Activated CD4-positive, CD25-positive, alpha-beta regulatory T cell treated with anti-CD3 and anti-CD28 coated beads, Interleukin-2, amount 50 U/mL, for 16 hours (primary cell): ENCODE results near the gene FSTL4.

Experiments
- DNase-seq: peaks from one replicate; pipeline ENCODE4 v3.0.0-alpha.2; 2020; ENCODE audit warnings: low read depth, low spot score

The FSTL4 gene

DNA sequence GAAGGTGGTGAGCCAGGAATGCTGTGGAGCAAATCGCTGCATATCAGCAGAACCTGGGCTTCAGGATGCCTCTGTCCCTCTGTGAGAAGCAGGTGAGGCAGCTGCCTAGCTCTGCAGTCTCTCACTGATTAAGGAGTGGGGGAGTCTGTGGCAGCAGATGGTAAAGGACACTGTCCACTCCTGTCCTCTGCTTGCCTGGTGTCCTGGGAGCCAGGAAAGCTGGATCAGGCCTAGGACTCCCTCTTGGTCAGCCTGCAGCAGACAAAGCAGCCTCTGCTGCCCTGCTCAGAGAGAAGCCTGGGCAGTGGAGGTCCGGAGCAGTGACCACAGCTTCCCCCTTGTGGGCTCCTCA, 345.8 kb downstream of the FSTL4 start:
- DNase-seq: no peak

DNA sequence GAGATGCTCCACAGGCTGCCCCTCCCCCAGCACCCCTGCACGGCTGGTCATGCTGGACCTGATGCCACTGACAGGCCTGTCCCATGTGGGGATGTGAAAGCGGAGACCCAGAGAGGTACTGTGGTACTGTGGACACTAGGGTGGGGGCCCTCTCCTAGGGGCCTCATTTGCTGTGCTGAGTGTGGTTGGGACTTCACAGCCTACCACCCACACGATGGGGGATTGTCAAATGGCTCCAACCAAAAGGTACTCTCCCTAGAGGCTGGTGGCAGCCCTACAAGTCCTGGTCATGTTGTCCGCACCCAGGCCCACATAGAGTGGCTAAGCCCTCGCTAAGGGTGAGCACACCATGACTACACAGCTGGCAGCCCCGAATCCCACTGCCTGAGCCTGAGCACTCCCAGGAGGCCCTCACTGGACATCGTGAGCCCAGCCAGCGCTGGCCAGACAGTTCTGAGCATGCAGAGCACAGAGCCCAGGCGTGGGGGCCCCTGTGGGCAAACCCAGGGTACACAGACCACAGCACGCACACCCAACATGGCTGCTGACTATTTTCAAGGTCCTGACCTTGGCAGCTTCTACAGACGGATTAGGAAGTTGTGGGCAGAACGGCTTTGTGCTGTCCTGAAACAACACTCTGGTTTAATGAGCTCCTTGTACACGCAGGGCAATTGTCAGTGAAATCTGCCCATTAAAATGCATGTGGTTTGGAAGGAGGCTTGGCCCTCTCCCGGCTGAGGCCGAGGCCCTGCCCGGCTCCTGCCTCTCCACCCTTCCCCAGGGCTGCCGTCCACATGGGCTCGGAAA, 346.4 kb downstream of the FSTL4 start:
- no peak for DNase-seq

DNA sequence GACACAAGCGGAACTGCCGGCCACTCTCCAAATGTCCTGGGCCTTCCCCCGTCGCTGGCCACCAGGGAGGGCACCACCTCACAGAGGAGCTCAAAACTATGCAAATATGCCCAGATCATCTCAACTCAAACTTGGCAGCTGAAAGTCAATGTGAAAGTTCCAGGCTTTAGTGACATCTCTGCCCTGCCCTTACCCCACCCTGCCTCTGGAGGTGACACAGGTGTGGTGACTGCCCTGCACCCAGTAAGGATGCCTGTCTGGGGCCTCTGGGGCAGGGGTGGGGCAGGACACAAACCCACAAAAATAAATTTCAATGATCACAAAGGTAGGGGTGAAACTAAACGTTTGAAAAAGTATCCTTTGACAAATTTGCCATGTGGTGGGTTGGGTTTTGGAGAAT, 347.1 kb downstream of the FSTL4 start:
- no peak for DNase-seq

DNA sequence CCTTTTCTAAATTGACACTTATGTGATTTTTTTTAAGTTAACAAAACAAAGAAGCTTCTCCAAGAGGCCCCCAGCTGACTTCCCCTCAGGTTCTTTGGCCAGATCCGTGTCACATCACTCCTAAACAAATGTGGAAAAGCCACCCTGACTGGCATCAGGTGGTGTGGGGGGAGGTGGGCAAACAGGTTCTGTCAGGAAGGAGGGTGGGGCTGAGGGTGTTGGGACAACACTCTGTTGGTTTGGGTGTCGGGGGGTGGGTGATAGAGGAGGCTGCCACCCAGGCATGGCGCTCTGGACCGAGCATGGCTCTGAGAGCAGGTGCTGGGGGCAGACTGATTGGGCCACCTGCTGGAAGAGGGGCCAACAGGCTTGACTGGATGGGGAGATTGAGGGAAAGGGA, 349.7 kb downstream of the FSTL4 start:
- no peak for DNase-seq

DNA sequence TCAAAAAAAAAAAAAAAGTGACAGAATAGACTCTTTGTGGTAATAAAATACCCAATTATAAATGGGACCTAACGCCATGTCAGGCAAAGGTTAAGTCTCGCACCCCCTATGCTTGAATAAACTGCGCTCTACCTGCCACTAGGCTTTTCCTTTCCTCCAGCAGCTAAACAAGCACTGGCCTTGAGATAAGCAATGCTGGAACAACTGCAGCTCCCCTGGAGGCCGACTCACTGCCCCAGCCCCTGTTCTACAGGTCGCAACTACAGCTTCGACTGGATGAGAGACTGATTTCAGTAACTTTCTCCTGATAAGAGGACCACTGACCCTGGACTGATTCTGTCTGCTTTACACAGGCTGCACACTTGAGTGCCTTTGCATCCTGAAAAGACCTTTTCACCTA, 350.3 kb downstream of the FSTL4 start:
- DNase-seq: no peak

DNA sequence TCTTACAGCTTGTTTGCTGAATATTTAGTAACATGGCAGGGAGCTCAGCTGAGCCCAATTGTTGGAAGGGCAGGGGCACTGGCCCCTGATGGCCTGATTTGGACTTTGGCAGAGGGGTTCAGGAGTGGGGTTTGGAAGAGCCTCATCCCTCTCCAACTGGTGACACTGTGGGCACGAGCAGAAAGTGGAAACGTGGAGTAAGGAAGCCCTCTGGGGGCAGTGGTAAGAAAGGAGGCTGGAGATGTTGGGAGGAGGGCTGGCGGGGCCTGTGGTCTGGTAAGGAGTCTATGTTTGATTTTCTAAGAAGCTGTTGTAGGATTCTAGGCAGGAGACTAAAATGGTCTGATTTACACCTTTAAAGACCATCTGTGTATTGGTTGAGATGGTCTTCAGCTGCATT, 351.6 kb downstream of the FSTL4 start:
- no peak for DNase-seq

DNA sequence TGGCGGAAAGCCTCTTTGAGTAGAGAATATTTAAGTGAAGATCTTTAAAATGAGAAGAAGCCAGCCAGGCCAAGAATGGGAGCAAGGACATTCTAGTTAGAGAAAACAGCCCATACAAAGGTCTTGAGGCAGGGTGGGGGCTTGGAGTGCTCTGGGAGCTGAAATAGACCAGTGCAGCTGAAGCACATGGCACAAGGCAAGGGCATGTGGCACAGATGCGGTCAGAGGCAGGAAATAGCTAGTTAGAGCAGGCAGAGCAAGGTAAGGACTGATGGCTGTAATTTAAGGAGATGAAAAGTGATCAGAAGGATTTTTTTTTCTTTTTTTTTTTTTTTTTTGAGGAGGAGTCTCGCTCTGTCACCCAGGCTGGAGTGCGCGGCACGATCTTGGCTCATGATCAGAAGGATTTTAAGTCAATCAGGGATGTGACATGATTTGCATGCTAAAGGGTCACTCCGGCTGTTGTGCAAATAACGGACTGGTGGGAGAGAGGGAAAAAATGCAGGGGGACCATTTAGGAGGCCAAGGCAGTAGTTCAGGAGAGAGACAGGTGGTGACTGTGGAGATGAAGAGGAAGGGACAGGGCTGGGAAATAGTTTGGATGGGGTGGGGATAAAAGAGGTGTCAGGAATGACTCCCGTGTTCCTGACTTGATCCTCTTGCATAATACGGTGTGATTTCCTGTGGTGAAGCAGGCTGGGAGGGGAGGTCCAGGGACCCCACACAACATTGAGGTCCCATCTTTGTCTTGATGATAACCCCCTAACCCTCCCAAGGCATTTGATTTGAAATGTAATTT, 352.9 kb downstream of the FSTL4 start:
- DNase-seq: no peak

DNA sequence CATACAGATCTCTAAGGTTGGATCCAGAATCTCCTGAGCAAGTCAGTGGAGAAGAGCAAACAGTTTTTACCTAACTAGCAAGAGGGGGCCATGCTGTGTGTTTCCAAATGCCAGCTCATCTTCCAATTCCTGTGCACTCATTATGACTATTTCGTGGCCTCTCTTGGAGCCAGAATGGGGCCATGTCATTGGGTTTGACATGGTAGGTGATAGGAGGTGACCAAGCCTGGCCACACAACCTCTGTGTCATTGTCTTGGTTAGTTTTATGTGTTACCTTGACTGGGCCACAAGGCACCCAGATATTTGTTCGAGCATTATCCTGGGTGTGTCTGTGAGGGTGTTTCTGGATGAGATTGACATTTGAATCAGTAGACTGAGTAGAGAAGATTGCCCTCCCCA, 354.4 kb downstream of the FSTL4 start:
- no peak for DNase-seq

DNA sequence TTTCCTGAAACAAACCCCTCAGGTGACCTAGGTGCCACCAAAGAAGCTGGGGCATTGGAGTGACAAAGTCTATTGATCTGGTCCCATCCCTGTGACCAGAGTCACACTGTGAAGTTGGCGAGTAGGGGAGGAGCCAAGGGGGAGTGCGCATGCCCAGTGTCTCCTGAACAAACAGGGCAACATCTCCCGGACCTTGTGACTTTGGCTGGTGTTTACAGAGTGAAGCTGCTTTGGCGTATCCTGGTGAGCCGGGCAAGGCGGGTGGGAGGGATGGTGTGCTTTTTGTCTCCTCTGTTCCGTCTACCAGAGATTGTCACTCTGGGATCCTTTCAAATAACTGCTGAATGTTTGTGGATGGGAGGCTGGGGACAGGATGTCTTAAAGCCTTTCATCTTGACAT, 356.1 kb downstream of the FSTL4 start:
- no peak for DNase-seq

DNA sequence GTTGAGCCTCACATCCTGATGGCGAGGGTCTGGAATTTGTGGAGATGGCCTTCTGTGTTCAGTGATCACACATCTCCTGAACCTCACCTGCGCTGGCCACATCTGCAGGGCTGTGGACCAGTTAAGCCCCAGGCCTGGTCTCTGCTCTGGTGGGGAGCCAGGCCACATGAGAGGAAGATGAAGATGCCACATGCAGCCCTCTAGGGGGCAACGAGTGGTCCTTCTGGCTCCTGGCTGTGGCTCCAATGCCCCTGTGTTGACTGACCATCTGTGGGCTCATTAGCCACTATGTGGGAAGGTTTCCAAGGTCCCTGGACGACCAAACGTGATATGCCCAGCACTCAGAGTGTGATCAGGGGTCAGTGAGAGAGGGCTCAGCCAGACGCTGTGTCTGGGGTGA, 357.5 kb downstream of the FSTL4 start:
- DNase-seq: no peak

DNA sequence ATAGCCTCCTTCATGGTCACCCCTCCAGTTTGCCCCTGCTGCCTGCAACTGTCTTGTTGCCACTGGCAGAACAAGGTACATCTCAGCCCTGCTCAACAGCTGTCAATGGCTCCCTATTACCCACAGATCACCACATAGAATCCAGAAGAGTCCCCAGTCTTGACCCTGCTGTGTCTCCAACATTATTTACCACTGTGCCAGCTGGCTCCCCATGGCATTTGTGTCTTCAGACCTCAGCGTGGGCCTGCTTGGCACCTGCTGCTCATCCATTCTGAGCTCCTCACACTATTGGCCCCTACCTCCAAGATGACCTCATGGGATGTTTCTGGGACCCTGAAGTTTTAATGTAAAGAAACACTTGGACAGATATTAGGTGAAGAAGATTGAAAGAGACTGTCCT, 358.7 kb downstream of the FSTL4 start:
- no peak for DNase-seq

DNA sequence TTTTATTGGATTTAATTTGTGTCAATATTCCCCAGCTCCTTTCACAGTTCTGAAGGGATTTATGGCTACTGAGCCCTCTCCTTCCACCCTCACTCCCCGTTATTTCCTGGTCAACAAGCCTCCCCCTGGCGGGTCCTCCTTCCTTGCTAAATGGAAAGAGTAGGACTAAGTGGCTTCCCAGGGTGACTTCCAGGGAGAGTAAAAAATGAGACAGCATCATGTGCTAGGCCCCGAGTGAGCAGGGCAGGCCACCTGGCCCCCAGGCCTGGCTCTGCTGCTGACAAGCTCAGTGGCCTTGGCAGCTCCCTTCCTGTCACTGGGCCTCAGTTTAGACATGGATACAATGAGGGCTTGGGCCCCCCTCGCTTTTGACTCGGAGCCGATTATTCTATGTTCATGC, 359.3 kb downstream of the FSTL4 start:
- DNase-seq: no peak

DNA sequence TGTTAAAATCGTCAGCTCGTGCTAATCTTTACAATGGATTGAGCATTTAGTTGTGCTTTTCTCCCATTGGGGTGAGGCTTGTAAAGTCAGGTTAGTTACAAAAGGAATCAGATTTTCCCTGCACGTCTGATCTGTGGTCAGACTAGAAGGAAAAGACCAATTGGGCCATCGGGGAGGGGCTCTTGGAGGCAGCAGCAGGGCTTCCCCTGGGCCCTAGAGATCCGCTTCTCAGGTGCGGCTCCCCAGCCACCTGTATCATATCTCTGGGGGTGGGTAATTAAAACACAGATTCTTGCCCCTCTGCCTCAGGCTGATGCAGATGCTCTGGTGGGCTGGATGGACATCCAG, 360.2 kb downstream of the FSTL4 start:
- DNase-seq: no peak

DNA sequence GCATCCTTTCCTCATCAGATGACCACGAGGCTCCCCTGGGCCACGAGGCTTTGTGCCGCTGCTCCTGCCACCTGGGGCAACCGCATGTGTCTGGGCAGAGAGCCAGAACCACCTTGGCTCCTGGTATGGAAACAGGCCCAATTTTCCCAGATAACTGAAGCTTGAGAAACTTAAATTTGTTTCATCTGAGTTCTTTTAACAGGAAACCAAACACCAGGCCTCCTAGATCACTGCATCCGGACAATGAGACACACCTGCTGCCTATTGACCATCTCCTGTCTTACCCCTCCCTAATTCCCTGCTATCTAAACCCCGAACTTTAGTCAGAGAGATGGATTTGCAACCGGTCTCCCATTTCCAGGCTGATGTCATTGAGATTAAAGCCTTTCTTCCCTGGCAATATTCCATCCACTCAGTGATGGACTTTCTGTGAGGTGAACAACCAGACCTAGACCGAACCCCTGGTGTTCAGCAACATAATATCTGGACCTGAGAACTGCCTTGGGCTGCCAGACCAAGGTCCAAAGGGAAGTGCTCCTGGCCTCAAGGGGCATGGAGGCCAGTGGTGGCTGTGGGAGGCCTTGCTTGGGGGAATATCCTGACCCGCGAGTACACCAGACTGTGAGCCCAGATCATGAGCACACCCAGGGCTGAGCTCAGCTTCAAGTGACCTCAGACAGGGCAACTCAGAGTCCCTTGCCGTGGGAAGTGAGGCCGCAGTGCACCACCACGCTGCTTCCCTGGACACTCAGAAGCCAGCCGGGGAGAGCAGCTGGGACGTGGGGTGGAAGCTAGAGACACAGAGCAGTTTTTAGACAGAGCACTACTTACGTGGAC, 360.8 kb downstream of the FSTL4 start:
- no peak for DNase-seq

DNA sequence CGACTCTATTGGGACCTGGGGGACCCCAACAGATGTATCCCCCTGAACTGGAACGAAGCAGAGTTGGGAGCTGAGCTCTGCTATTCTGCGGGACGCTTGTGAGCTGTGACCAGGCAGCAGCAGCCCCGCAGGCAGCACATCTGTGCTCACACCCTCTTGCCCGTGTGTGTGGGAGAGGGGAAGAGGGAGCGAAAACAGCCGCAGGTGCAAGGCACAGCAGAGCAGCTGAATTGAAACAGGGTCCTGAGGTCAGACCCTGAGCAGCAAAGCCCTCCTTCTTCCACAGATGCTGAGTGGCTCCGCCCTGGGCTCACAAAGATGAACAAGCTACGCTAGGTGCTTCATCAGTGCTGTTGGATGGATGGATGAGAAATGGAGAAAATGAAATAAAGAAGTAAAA, 361.8 kb downstream of the FSTL4 start:
- no peak for DNase-seq

DNA sequence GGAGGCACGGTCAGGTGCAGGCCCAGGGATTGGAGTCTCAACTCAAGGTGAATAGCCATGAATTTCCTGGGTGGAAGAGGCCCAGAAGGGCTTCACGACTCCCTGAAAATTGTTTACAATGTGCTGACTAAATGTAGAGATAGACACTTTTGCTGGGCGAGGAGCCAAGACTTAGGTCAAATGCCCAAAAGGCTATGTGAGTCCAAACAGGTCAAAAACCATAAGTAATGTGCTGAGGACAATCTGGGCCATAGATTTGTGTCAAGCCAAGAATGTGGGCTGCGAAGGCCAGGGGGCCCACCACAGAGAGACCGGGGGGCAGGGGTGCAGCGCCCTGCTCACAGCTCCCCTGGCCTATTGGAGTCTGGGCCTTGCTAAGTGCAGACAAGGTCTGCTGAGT, 362.7 kb downstream of the FSTL4 start:
- no peak for DNase-seq

DNA sequence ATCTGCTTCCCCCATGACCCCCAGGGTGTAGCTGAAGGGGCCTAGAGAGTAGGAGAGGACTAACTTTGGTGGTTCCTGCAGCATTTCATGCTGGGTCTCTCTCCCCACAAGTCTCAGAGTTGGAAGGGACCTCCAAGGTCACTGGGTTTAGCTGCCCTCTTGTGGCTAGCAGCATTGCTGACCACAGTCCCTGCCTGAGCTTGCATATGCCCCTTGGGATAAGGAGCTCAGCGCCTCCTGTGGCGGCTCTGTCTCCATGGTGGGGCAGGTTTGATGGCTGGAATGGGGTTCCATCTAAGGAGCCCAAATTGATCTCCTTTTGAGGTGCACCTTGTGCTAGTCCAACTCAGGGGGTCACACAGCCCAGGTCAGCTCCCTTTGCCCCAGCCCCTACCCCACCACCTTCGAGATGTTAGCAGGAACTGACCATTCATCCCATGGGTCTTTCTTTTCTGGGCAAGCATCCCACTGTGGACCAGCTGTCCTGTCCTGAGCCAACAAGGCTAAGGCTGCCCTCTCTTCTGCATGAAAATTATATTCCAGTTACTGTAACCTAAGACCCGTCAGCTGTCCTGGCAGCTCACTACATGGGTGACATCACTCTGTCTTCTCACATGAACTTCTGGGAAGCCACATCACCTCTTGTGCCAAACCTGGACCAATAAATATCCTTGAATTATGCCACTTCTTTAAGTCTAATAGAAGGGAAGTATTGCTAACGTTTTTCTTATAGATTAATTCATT, 364.3 kb downstream of the FSTL4 start:
- DNase-seq: no peak

DNA sequence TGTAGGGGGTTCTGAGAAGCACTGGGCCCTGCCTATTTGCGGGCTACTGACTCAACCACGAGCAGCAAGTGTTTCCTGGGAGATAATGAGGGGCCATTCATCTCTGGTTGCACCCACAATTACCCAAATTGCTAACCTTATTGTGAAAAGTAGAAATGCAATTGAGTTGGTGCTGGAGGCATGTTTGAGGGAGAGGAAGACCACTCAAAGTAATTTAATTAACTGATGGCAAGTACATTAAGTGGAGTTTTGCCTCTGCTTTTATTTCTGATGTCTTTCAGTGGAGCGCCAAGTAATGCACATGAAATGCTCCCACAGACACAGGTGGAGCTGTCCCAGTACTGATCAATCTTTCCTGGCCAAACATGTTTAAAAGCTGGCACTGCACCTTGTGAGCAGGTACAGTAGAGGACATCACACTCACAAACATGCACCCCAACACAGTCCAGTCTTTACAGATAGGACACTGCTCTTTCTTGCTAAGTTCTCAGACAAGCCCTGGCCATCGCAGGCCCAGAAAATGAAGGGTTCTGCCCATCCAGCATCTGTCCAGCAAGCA, 365.1 kb downstream of the FSTL4 start:
- no peak for DNase-seq

DNA sequence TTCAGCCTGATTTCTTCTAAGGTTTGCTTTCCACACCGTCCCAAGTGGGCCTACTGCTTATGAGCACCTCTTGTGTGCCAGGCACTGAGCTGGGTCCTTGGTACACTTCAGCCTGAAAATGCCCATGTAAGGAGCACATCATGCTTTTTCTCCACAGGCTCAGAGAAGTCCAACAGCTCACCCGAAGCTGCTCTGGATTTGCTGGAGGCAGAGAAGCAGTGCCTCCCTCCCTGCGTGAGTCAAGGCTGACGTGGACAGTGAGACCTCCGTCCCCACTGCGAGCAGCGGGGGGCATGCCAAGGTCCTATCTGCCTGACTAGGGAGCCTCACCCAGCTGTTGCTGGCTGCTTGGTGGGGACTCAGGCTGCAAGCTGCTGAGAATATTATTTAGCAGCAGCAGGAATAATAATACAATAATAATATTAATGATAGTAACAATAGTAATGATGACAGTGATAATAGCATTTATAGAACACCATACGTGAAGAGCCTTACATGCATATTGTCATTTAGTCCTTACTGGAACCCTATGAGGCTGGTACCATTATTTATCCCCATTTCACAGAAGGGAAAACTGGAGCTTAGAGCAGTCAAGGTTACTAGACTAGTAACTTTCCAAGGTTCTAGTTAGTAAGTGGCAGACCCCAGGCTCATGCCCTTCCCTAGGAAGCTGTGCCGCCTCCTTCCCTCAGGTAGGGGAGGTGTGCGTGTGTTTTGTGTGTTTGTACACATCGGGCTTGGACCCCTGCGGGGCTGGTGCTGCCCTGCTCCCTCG, 365.8 kb downstream of the FSTL4 start:
- DNase-seq: no peak

DNA sequence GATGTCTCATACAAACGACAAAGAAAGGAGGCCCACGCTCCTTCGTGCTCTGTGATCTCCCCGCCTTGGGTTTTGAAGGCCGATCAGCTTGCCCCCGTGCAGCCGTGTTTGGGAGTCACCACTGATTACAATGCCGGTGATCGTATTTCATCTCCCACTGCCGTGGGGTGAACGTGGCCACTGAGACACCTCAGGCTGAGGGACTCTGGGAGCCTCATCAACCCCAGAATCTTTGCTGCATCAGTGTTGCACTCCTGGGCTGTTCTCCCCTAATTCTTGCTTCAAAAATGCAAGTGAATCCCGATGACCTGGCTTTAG, 366.3 kb downstream of the FSTL4 start:
- DNase-seq: no peak
